K562 (cell line): ENCODE results near the gene PPRC1. TPM values are rescaled to one million over a fixed set of nuclear protein-coding genes. Genes with fewer than 3 reads are reported as not detected.

ENCODE experiments used
- ATAC-seq: fragments of 200-7000 bp; cut with Tn5 transposase; 3 replicates; pipeline ENCODE4 v1.9.1; 2020; ENCODE audit warnings: moderate library complexity
- BruUV-seq: library from RNA; stranded (reverse); fragments of 400-500 nt; replicated peaks from 2 replicates; lab custom pipeline; 2021; lab: Mats Ljungman, UMichigan
- CTCF ChIA-PET: fragments of 300-600 bp; formaldehyde crosslinking; extraction: SDS; loops from one replicate; lab custom pipeline; 2021; ENCODE audit warnings: low intra/inter-chr PET ratio; lab: Yijun Ruan, JAX
- POLR2A ChIA-PET: fragments of 300-600, 350-650 bp; sonication (Branson Sonifier 250); formaldehyde crosslinking; extraction: SDS; loops from one replicate; lab custom pipeline; 2021; ENCODE audit warnings: antibody characterized with exemption, inconsistent platforms; lab: Yijun Ruan, JAX
- DNase-seq, 4 experiments: peaks; one replicate each; pipeline versions ENCODE4 v3.0.0 to v3.0.0-alpha.2; 2011 to 2018; ENCODE audit warnings: low spot score in 3 of 4, mixed read lengths in 3 of 4; ENCODE audit errors: extremely low read depth in 1 of 4
- FAIRE-seq: peaks from 2 replicates; lab custom pipeline; 2011; peaks lifted over from hg19 to GRCh38; lab: Jason Lieb, UNC
- H2AFZ ChIP-seq: 2 replicates; pipeline ENCODE4 v1.6.0; 2011; ENCODE audit warnings: low read depth, low read length, control low read depth, inconsistent platforms
- H3K27ac ChIP-seq: fragments of 200-600 bp; 3 replicates; pipeline ENCODE4 v1.8.0; 2011; ENCODE audit warnings: low read depth, mild to moderate bottlenecking, control low read depth, inconsistent platforms, low read length, moderate library complexity, mixed read lengths; ENCODE audit errors: extremely low read depth
- H3K27me3 ChIP-seq, 2 experiments: fragments of 300-600 bp in 1 of 2; 2 replicates in 1 of 2; 3 replicates in 1 of 2; pipeline versions ENCODE4 v1.6.0 to v1.8.0; 2011; ENCODE audit warnings: inconsistent platforms in 2 of 2, low read length in 2 of 2, mild to moderate bottlenecking in 1 of 2, mixed read lengths in 1 of 2, moderate library complexity in 1 of 2; ENCODE audit not compliant: control insufficient read depth in 2 of 2, insufficient read depth in 2 of 2
- H3K36me3 ChIP-seq: fragments of 300-600 bp; 3 replicates; pipeline ENCODE4 v1.8.0; 2011; ENCODE audit warnings: mild to moderate bottlenecking, low read length, inconsistent platforms; ENCODE audit not compliant: control insufficient read depth, insufficient read depth
- H3K4me1 ChIP-seq, 2 experiments: fragments of 200-600 bp in 1 of 2; replicated peaks in 1 of 2; 2 replicates in 1 of 2; 3 replicates in 1 of 2; pipeline versions ENCODE4 v1.5.1 to v1.8.0; 2011; ENCODE audit warnings: inconsistent platforms in 2 of 2, low read length in 2 of 2, mild to moderate bottlenecking in 1 of 2, mixed read lengths in 1 of 2, moderate library complexity in 1 of 2; ENCODE audit not compliant: control insufficient read depth in 2 of 2, insufficient read depth in 2 of 2
- H3K4me2 ChIP-seq: 2 replicates; pipeline ENCODE4 v1.6.1; 2011; ENCODE audit warnings: low read length, control low read depth, inconsistent platforms, mixed read lengths; ENCODE audit not compliant: insufficient read depth
- H3K4me3 ChIP-seq: fragments of 200-600 bp; sonication (generic), shearing (Covaris generic); 2 replicates; pipeline ENCODE4 v1.5.1; 2016; ENCODE audit warnings: control low read depth, inconsistent platforms
- H3K79me2 ChIP-seq: fragments of 200-600 bp; 3 replicates; pipeline ENCODE4 v1.8.0; 2011; ENCODE audit warnings: low read length, inconsistent platforms; ENCODE audit not compliant: control insufficient read depth, insufficient read depth
- H3K9ac ChIP-seq, 2 experiments: 2 replicates each; pipeline versions ENCODE4 v1.6.0 to v1.6.1; 2011; ENCODE audit warnings: low read depth in 2 of 2, low read length in 2 of 2, control low read depth in 1 of 2, inconsistent platforms in 1 of 2, mild to moderate bottlenecking in 1 of 2, mixed read lengths in 1 of 2; ENCODE audit not compliant: insufficient read depth in 1 of 2
- H3K9me1 ChIP-seq: one replicate; pipeline ENCODE4 v1.6.0; 2011; ENCODE audit warnings: inconsistent platforms, mild to moderate bottlenecking, low read length, moderate library complexity; ENCODE audit not compliant: control insufficient read depth, insufficient read depth
- H3K9me3 ChIP-seq: replicated peaks from 2 replicates; pipeline ENCODE4 v1.5.1; 2011; ENCODE audit warnings: low read depth, low read length, inconsistent platforms; ENCODE audit not compliant: control insufficient read depth, insufficient read depth
- H4K20me1 ChIP-seq: replicated peaks from 2 replicates; pipeline ENCODE4 v1.6.1; 2011; ENCODE audit warnings: low read length, inconsistent platforms, mixed read lengths; ENCODE audit not compliant: control insufficient read depth, insufficient read depth
- CBX3 ChIP-seq, 2 experiments: IDR thresholded peaks; 1 replicate in 1 of 2; 2 replicates in 1 of 2; pipeline ENCODE4 v1.6.1; 2012; ENCODE audit warnings: inconsistent platforms in 2 of 2, low read length in 2 of 2, borderline replicate concordance in 1 of 2, control low read depth in 1 of 2
- ESRRB ChIP-seq: fragments of 250-450 bp; sonication (Bioruptor Pico); IDR thresholded peaks from 2 replicates; pipeline ENCODE4 v1.5.0; 2020; ENCODE audit warnings: mild to moderate bottlenecking, moderate library complexity, borderline replicate concordance
- ETV5 ChIP-seq: sonication (generic); formaldehyde crosslinking; IDR thresholded peaks from 2 replicates; pipeline ENCODE4 v1.4.0; 2020; ENCODE audit warnings: low read depth, mild to moderate bottlenecking, missing genetic modification reagents
- FIP1L1 ChIP-seq: fragments of 200-400 bp; formaldehyde crosslinking; IDR thresholded peaks from 2 replicates; pipeline ENCODE4 v1.6.1; 2018; ENCODE audit warnings: mild to moderate bottlenecking, low read depth, low read length; ENCODE audit not compliant: poor library complexity, severe bottlenecking
- GTF2E2 ChIP-seq: fragments of 200-800 bp; sonication (Bioruptor generic); IDR thresholded peaks from 2 replicates; pipeline ENCODE4 v1.6.1; 2016; ENCODE audit warnings: missing genetic modification characterization, missing compliant biosample characterization
- HNRNPUL1 ChIP-seq: fragments of 200-400 bp; formaldehyde crosslinking; IDR thresholded peaks from 2 replicates; pipeline ENCODE4 v1.6.1; 2017; ENCODE audit warnings: low read length
- MECOM ChIP-seq: fragments of 250-450 bp; sonication (Bioruptor Pico); IDR thresholded peaks from 2 replicates; pipeline ENCODE4 v1.8.0; 2022; ENCODE audit warnings: inconsistent platforms
- NR1H2 ChIP-seq: sonication (generic); formaldehyde crosslinking; IDR thresholded peaks from 2 replicates; pipeline ENCODE4 v1.4.0; 2020; ENCODE audit warnings: mild to moderate bottlenecking, missing genetic modification reagents
- NR2F6 ChIP-seq: fragments of 450-650 bp; formaldehyde crosslinking; IDR thresholded peaks from 2 replicates; pipeline ENCODE4 v1.4.0; 2020; ENCODE audit warnings: mild to moderate bottlenecking
- POLR2A ChIP-seq: fragments of 450-650 bp; conservative IDR thresholded peaks from 2 replicates; pipeline ENCODE4 v1.6.1; 2016
- RBBP5 ChIP-seq: fragments of 200-600 bp; sonication (generic); IDR thresholded peaks from 2 replicates; pipeline ENCODE4 v1.6.1; 2012; ENCODE audit warnings: borderline replicate concordance, mild to moderate bottlenecking, low read length, control low read depth, inconsistent platforms; ENCODE audit not compliant: insufficient read depth, poor library complexity, severe bottlenecking
- ZNF263 ChIP-seq: sonication (generic); formaldehyde crosslinking; IDR thresholded peaks from 2 replicates; pipeline ENCODE4 v1.8.0; 2022; ENCODE audit warnings: mild to moderate bottlenecking, missing genetic modification reagents, borderline replicate concordance
- WGBS: fragments of 100-300 bp; shearing (Covaris generic); methylation state at CpG from one replicate; pipeline ENCODE4 v1.1.6; 2016; ENCODE audit warnings: low coverage, mixed read lengths; ENCODE audit not compliant: insufficient coverage; ENCODE audit errors: missing lambda C conversion rate; 5-methylcytosine and 5-hydroxymethylcytosine counted together
- in situ Hi-C: fragments of 300-500 bp; cut with MboI; formaldehyde crosslinking; loops from 4 replicates; pipeline ENCODE4 v1.15.0; 2018; ENCODE audit warnings: inconsistent platforms, mixed read lengths
- intact Hi-C: fragments of 100-400 bp; cut with micrococcal nuclease; formaldehyde crosslinking; loops from 2 replicates; pipeline ENCODE4 v1.14.2; 2022
- polyA plus RNA-seq, 8 experiments: library from polyadenylated mRNA; depleted of rRNA in 4 of 8; stranded (reverse) in 5 of 8; unstranded in 3 of 8; fragments of >200 nt; fragmentation: Nextera tagmentation in 2 of 8; fragmentation: Illumina TruSeq in 1 of 8; extraction: Ambion mirVana in 2 of 8; extraction: Trizol in 1 of 8; gene quantifications; 2 replicates each; pipeline versions ENCODE4 v1.2.1 to v1.2.3, GENCODE V29; 2011 to 2014; ENCODE audit warnings: inconsistent platforms in 1 of 8, missing spikeins in 1 of 8
- total RNA-seq, 7 experiments: library from RNA; depleted of rRNA in 6 of 7; stranded (reverse); fragments of >200 nt in 6 of 7; fragmentation: Illumina TruSeq in 2 of 7; extraction: Trizol in 2 of 7; gene quantifications; 2 replicates each; pipeline versions ENCODE4 v1.2.1 to v1.2.3, GENCODE V29; 2011 to 2021; ENCODE audit warnings: low replicate concordance in 1 of 7
- TF ChIP-seq, protein P1 (sequence below): sonication (generic); formaldehyde crosslinking; IDR thresholded peaks from 2 replicates; pipeline ENCODE4 v1.9.0; 2022; ENCODE audit warnings: mild to moderate bottlenecking, missing genetic modification reagents
- TF ChIP-seq, protein P2 (sequence below): fragments of 250-450 bp; sonication (Bioruptor Pico); IDR thresholded peaks from 2 replicates; pipeline ENCODE4 v1.8.0; 2022; ENCODE audit warnings: moderate library complexity, mild to moderate bottlenecking, inconsistent platforms
- TF ChIP-seq, protein P3 (sequence below): fragments of 450-650 bp; conservative IDR thresholded peaks from 2 replicates; pipeline ENCODE4 v1.6.1; 2016; ENCODE audit warnings: missing genetic modification characterization, low read depth, mild to moderate bottlenecking, control low read depth, missing compliant biosample characterization
- TF ChIP-seq, protein P4 (sequence below), 2 experiments: fragments of 150-350 bp in 1 of 2; IDR thresholded peaks; 2 replicates each; pipeline ENCODE4 v1.6.1; 2012 to 2016; ENCODE audit warnings: low read depth in 2 of 2, low read length in 2 of 2, mild to moderate bottlenecking in 1 of 2, moderate library complexity in 1 of 2

PPRC1 gene
- total and polyA plus RNA-seq, 9 of the 15 experiments (the other 6 are each of a cell fraction or from before 2014, with no cell fraction given) = 8.5 to 47.1 (median 16.2) TPM

DNA sequence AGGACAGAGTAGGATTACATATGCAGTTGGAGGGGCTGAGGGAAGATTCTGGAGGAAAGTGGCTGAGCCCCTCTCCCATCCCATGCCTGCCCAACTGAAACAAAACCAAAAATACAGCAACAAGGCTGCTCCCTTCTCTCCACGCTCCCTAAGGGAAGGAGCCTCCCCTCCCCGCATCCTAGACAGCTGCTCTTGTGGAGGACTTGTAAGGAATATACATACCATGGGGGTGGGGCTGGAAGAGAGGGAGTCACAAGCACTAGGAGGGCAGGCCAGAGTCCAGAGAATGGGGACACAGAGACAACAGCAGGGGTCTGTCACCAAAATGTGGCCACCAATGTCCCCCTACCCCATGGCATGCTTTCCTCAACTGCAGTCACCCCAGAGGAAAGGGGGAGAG is 25.8 kb upstream of the PPRC1 start:
- H3K36me3 ChIP-seq = peaks cover 65% of the 10 kb centered on the region
- peaks cover 3% of the 10 kb centered on the region for H3K9me1 ChIP-seq
- BruUV-seq = no TSS peak
- DNase-seq (peak in 1 of 4 experiments; percentile 7), ATAC-seq (peak; percentile 54), FAIRE-seq (no peak)
- WGBS = 79% methylated on average over 2 of the region's 2 CpGs
- in situ Hi-C loops (no loop called here), intact Hi-C loops (no loop called here)
- H3K79me2 ChIP-seq = peaks cover 28% of the 10 kb centered on the region
- H3K27ac ChIP-seq = no peak overlapping the region
- no peaks in the 10 kb centered on the region for H3K27me3 ChIP-seq
- H3K9me3 ChIP-seq = no peaks in the 10 kb centered on the region
- H3K4me2 ChIP-seq = no peak overlapping the region
- peaks cover 12 to 16% of the 10 kb centered on the region in 2 experiments; a peak in 4 of 5 replicates for H3K4me1 ChIP-seq
- ChIA-PET POLR2A (interaction anchor here (0.5 to 0.9 kb wide), 3 partner anchors 9 to 787 kb away, joined by 3 to 6 read pairs (median 4); no protein-coding TSS in a partner anchor), CTCF (no interaction called here)
- H3K9ac ChIP-seq = peak overlapping the region in 1 of 2 experiments; percentile 20; a peak in 1 of 4 replicates
- peaks cover 15% of the 10 kb centered on the region for H4K20me1 ChIP-seq
- no peak overlapping the region for H2AFZ ChIP-seq
- no peak overlapping the region for H3K4me3 ChIP-seq
- 0 out of 2 replicates have a peak, but pooled peaks have one; percentile 39 for TF ChIP-seq POLR2A
- TF ChIP-seq, protein P1, sequence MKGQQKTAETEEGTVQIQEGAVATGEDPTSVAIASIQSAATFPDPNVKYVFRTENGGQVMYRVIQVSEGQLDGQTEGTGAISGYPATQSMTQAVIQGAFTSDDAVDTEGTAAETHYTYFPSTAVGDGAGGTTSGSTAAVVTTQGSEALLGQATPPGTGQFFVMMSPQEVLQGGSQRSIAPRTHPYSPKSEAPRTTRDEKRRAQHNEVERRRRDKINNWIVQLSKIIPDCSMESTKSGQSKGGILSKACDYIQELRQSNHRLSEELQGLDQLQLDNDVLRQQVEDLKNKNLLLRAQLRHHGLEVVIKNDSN (CRISPR knock-in tag) = no peak
- TF ChIP-seq CBX3 (IDR thresholded peaks at IDR 0.05; ENCODE audit: borderline replicate concordance in 1 of 2, low read length in 2 of 2) = no peak
- TF ChIP-seq HNRNPUL1 = no peak
- no peak for TF ChIP-seq RBBP5
- no peak for TF ChIP-seq NR1H2 (CRISPR knock-in tag)
- no peak for TF ChIP-seq MECOM (CRISPR knock-in tag)
- TF ChIP-seq GTF2E2 (tag) = no peak
- no peak for TF ChIP-seq FIP1L1
- no peak for TF ChIP-seq NR2F6 (CRISPR knock-in tag)
- TF ChIP-seq, protein P2, sequence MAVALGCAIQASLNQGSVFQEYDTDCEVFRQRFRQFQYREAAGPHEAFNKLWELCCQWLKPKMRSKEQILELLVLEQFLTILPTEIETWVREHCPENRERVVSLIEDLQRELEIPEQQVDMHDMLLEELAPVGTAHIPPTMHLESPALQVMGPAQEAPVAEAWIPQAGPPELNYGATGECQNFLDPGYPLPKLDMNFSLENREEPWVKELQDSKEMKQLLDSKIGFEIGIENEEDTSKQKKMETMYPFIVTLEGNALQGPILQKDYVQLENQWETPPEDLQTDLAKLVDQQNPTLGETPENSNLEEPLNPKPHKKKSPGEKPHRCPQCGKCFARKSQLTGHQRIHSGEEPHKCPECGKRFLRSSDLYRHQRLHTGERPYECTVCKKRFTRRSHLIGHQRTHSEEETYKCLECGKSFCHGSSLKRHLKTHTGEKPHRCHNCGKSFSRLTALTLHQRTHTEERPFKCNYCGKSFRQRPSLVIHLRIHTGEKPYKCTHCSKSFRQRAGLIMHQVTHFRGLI = no peak
- no peak for TF ChIP-seq ZNF263 (CRISPR knock-in tag)
- TF ChIP-seq, protein P3, sequence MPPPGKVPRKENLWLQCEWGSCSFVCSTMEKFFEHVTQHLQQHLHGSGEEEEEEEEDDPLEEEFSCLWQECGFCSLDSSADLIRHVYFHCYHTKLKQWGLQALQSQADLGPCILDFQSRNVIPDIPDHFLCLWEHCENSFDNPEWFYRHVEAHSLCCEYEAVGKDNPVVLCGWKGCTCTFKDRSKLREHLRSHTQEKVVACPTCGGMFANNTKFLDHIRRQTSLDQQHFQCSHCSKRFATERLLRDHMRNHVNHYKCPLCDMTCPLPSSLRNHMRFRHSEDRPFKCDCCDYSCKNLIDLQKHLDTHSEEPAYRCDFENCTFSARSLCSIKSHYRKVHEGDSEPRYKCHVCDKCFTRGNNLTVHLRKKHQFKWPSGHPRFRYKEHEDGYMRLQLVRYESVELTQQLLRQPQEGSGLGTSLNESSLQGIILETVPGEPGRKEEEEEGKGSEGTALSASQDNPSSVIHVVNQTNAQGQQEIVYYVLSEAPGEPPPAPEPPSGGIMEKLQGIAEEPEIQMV (tag) = no peak
- TF ChIP-seq, protein P4, sequence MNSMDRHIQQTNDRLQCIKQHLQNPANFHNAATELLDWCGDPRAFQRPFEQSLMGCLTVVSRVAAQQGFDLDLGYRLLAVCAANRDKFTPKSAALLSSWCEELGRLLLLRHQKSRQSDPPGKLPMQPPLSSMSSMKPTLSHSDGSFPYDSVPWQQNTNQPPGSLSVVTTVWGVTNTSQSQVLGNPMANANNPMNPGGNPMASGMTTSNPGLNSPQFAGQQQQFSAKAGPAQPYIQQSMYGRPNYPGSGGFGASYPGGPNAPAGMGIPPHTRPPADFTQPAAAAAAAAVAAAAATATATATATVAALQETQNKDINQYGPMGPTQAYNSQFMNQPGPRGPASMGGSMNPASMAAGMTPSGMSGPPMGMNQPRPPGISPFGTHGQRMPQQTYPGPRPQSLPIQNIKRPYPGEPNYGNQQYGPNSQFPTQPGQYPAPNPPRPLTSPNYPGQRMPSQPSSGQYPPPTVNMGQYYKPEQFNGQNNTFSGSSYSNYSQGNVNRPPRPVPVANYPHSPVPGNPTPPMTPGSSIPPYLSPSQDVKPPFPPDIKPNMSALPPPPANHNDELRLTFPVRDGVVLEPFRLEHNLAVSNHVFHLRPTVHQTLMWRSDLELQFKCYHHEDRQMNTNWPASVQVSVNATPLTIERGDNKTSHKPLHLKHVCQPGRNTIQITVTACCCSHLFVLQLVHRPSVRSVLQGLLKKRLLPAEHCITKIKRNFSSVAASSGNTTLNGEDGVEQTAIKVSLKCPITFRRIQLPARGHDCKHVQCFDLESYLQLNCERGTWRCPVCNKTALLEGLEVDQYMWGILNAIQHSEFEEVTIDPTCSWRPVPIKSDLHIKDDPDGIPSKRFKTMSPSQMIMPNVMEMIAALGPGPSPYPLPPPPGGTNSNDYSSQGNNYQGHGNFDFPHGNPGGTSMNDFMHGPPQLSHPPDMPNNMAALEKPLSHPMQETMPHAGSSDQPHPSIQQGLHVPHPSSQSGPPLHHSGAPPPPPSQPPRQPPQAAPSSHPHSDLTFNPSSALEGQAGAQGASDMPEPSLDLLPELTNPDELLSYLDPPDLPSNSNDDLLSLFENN (IDR thresholded peaks at IDR 0.05; ENCODE audit: low read depth in 2 of 2, low read length in 2 of 2) = no peak
- no peak for TF ChIP-seq ETV5 (CRISPR knock-in tag)
- no peak for TF ChIP-seq ESRRB
